Activated T-cell treated with anti-CD3 and anti-CD28 coated beads, Interleukin-2, amount 50 U/mL, for 72 hours (primary cell): ENCODE results near the gene KRT6B. TPM values are rescaled to one million over a fixed set of nuclear protein-coding genes. Genes with fewer than 3 reads are reported as not detected.
"Not testable (repeated sequence)": the region's sequence is repeated elsewhere in the genome, so short reads cannot be mapped to it uniquely, and the experiment has no call there.

ENCODE experiments used
- ATAC-seq, 2 donors: fragments of 150-1000 bp; cut with Tn5 transposase; replicated peaks in 1 of 2; 2 replicates each; pipeline ENCODE4 v1.10.0; 2021; ENCODE audit warnings: moderate library complexity in 2 of 2, mild to moderate bottlenecking in 1 of 2
- DNase-seq, 2 donors: peaks; one replicate each; pipeline ENCODE4 v3.0.0; 2021 to 2022; ENCODE audit warnings: mixed read lengths in 1 of 2
- H3K27ac Mint-ChIP-seq: one replicate; pipeline ENCODE4 v1.8.0; 2022; ENCODE audit warnings: mild to moderate bottlenecking, moderate library complexity, mixed read lengths
- H3K27me3 Mint-ChIP-seq: one replicate; pipeline ENCODE4 v1.8.0; 2022; ENCODE audit warnings: low read depth, mixed read lengths
- H3K36me3 Mint-ChIP-seq, 2 donors: one replicate each; pipeline ENCODE4 v1.8.0; 2022; ENCODE audit warnings: mixed read lengths in 2 of 2, mild to moderate bottlenecking in 1 of 2; ENCODE audit not compliant: insufficient read depth in 2 of 2
- H3K4me1 Mint-ChIP-seq: one replicate; pipeline ENCODE4 v1.8.0; 2022; ENCODE audit warnings: low read depth, mixed read lengths
- H3K4me3 Mint-ChIP-seq, 2 donors: one replicate each; pipeline ENCODE4 v1.8.0; 2022; ENCODE audit warnings: mild to moderate bottlenecking in 2 of 2, mixed read lengths in 2 of 2, moderate library complexity in 2 of 2
- H3K9me3 Mint-ChIP-seq, 2 donors: one replicate each; pipeline ENCODE4 v1.8.0; 2022; ENCODE audit warnings: mixed read lengths in 2 of 2
- total RNA-seq, 2 donors: library from RNA; stranded (reverse); gene quantifications; one replicate each; pipeline ENCODE4 v1.2.3, GENCODE V29; 2022

KRT6B gene
- total RNA-seq, result not detected

DNA sequence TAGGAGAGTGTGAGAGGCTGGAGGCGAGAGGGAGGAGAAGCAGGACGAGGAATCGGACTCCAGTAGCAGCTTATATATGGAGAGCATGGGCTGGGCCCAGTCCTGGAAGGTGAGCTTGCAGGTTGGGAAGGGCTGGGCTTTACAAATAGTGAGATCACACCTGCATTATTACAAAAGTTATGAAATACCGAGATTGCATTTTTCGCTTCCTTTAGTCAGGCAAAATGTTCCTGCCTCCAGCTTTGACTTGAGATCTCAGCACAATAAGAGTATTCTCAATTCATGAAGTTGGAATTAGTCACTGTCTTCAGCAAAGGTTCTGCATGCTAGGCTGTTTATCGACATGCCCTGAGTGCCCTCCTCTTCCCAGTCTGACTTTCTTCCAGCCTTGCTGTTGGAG is at the start of gene KRT6B:
TSS of gene KRT6B (minus strand) at position 46 of the 400 bp plus-strand sequence. CDS start 68 bp downstream, outside the sequence.
- H3K27ac Mint-ChIP-seq, result no peak within 1 kb of the TSS
- H3K27me3 Mint-ChIP-seq, result peaks cover 13% of the 10 kb centered on the region
- no peak within 1 kb of the TSS for H3K4me3 Mint-ChIP-seq
- no peaks in the 10 kb centered on the region for H3K9me3 Mint-ChIP-seq
- ATAC-seq, result no peak
- peaks cover 5% of the 10 kb centered on the region for H3K4me1 Mint-ChIP-seq
- no peaks in the 10 kb centered on the region for H3K36me3 Mint-ChIP-seq
- DNase-seq, result no peak

DNA sequence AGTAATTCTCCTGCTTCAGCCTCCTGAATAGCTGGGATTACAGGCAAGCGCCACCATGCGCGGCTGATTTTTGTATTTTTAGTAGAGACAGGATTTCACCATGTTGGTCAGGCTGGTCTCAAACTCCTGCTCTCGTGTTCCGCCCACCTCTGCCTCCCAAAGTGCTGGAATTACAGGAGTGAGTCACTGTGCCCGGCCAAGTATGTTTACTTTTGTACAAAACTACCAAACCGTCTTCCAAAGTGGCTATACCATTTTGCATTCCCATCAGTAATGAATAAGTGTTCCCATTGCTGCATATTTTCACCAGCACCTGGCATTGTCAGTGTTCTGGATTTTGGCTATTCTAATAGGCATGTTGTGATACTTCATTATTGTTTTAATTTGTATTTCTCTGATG is 49.5 kb upstream of the KRT6B start:
- peaks cover 13% of the 10 kb centered on the region for H3K27me3 Mint-ChIP-seq
- H3K36me3 Mint-ChIP-seq, result no peaks in the 10 kb centered on the region
- H3K27ac Mint-ChIP-seq, result no peak overlapping the region
- H3K9me3 Mint-ChIP-seq, result no peaks in the 10 kb centered on the region
- H3K4me1 Mint-ChIP-seq, result no peaks in the 10 kb centered on the region
- no peak overlapping the region for H3K4me3 Mint-ChIP-seq
- DNase-seq, result no peak
- no peak for ATAC-seq

DNA sequence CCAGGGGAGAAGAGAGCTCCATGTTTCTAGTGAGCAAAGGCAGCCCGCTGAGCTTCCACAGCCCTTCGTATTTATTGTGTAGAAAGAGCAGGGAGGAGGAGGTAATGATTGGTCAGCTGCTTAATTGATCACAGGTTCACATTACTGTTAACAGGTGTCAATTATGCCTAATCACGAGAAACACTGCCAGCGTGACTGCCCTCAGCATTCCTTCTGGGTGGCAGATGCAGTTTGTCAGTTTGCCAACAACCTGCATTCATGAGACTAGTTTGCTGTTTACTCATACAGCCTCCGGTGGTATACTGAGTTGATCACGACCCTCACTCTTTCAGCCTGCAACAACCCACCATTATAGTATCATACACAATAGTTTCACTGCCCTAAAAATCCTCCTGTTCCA is 48.6 kb upstream of the KRT6B start:
- not testable (repeated sequence) for H3K4me3 Mint-ChIP-seq

DNA sequence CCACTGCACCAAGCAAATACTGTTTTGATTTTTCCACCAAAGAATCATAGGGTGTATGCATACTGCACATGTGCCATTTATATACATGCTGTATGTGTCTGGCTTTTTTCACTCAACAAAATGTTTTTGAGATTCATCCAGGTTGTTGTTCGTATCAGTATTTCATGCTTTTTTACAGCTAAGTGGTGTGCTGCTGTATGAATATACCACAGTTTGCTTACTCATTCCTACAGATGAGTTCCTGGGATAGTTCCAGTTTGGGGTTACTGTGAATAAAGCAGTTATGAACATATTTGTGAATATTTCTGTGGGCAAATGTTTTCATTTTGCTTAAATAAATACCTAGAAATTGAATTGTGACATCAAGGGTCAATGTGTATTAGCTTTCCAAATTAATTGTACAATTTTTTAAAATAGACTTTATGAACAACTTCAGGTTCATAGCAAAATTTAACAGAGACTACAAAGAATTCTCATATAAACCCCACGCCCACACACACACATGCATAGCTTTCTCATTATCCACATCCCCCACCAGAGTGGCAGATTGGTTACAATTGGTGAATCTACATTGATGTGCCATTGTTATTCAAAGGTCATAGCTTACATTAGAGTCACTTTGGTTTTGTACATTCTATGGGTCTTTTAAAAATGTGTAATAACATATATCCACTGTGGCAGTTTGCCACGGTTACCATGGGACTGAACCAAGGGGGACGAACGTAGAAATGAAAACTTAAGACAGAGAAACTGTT is 48.0 kb upstream of the KRT6B start:
- no peak overlapping the region for H3K4me3 Mint-ChIP-seq
- no peak overlapping the region for H3K27ac Mint-ChIP-seq
- no peaks in the 10 kb centered on the region for H3K36me3 Mint-ChIP-seq
- no peaks in the 10 kb centered on the region for H3K4me1 Mint-ChIP-seq
- DNase-seq, result no peak
- peaks cover 12% of the 10 kb centered on the region for H3K27me3 Mint-ChIP-seq
- ATAC-seq, result no peak
- H3K9me3 Mint-ChIP-seq, result no peaks in the 10 kb centered on the region

More for the DNA sequence above, 48.6 kb upstream of the KRT6B start:
- not testable (repeated sequence) for ATAC-seq, H3K4me1 Mint-ChIP-seq, DNase-seq, H3K9me3 Mint-ChIP-seq, H3K27me3 Mint-ChIP-seq, H3K27ac Mint-ChIP-seq, H3K36me3 Mint-ChIP-seq

DNA sequence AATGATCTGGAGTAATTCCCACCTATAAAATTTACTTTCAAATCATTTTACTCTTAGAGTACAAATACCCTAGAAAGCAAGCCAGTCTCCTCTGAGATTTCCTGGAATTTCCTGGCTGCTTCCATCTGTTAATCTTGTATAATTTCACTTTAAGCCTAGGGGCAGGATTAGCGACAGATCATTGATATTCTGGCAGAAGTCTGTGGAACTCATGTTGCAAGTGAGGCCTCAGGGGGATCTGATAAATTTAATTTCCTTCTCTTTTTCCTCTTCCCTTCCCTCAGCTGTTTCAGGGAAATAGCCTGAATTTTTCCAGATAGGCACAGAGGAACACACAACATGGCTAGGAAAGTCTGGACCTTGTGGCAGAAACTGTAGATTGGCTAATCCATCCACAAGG is 47.0 kb upstream of the KRT6B start:
- H3K9me3 Mint-ChIP-seq, result no peaks in the 10 kb centered on the region

DNA sequence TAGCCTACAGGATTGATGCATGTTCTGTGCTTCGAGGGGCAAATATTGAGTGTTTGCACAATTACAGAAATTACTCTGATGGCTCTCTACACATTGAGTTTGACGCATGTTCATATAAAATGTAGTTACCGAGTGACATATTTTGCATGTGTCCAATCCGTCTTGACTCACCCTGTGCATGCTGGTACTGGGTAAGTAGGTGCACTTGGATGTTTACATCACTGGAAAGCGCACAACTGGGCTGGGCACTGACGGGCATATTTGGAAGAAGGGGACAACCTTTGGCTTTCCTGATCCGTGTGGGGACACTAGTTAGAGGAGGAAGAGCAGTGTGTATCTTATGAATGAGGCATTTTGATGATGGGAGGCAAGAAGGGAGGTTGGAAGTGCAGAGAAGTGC is 46.0 kb upstream of the KRT6B start:
- peaks cover 14% of the 10 kb centered on the region for H3K27me3 Mint-ChIP-seq

More for the DNA sequence above, 47.0 kb upstream of the KRT6B start:
- DNase-seq (no peak), ATAC-seq (no peak)
- H3K4me3 Mint-ChIP-seq, result no peak overlapping the region
- no peaks in the 10 kb centered on the region for H3K4me1 Mint-ChIP-seq
- peaks cover 14% of the 10 kb centered on the region for H3K27me3 Mint-ChIP-seq
- no peak overlapping the region for H3K27ac Mint-ChIP-seq
- no peaks in the 10 kb centered on the region for H3K36me3 Mint-ChIP-seq

DNA sequence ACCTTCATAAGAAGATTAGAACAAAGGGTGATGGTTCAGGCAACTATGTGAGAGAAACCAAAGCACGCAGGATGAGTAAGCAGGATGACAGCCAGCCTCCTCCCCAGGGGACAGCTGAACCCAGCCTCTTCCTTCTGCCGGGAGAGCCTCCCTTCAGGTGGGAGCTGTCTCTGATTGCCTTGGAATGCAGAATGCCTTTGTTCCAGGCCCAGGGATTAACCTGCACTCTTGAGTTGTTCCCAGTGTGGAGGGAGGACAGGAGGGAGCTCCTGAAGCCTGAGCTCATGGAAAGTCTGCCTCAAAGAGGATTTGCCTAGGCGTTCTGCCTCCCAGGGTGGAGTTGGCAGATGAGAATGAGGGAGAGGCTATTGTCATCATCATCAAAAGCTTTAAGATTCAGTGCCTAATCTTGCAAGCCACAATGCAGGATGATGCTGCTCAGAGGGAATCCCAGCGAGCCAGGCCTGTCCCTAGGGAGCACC is 44.7 kb upstream of the KRT6B start:
- Mint-ChIP-seq H3K27me3 (peaks cover 23% of the 10 kb centered on the region), H3K4me1 (no peaks in the 10 kb centered on the region), H3K27ac (no peak overlapping the region), H3K4me3 (no peak overlapping the region), H3K9me3 (no peaks in the 10 kb centered on the region), H3K36me3 (no peaks in the 10 kb centered on the region)
- ATAC-seq (no peak), DNase-seq (no peak)

More for the DNA sequence above, 46.0 kb upstream of the KRT6B start:
- Mint-ChIP-seq H3K4me1 (no peaks in the 10 kb centered on the region), H3K9me3 (no peaks in the 10 kb centered on the region), H3K36me3 (no peaks in the 10 kb centered on the region), H3K4me3 (no peak overlapping the region), H3K27ac (no peak overlapping the region)
- no peak for ATAC-seq
- DNase-seq, result no peak

DNA sequence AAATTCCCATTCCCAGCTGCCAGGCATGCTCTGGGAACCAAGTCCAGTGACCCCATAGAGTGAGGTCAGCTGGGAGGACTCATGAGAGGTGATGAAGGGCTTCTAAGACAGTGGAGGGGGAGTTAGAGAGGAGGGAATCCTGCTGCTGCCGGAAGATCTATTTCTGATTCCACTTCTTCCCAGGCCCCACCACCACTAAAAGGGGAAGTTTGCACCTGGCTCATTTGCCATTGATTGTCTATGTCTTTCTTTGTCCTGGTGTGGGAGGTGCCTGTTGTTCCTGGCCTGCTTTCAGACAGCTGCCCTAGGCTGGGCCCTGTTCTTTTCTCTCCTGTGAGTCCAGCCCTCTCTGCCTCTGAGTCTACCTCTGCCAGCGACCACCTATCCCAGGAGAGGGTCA is 44.1 kb upstream of the KRT6B start:
- Mint-ChIP-seq H3K4me3 (no peak overlapping the region), H3K4me1 (no peaks in the 10 kb centered on the region), H3K9me3 (no peaks in the 10 kb centered on the region), H3K27me3 (peaks cover 29% of the 10 kb centered on the region), H3K27ac (no peak overlapping the region), H3K36me3 (no peaks in the 10 kb centered on the region)
- ATAC-seq, result no peak
- no peak for DNase-seq

DNA sequence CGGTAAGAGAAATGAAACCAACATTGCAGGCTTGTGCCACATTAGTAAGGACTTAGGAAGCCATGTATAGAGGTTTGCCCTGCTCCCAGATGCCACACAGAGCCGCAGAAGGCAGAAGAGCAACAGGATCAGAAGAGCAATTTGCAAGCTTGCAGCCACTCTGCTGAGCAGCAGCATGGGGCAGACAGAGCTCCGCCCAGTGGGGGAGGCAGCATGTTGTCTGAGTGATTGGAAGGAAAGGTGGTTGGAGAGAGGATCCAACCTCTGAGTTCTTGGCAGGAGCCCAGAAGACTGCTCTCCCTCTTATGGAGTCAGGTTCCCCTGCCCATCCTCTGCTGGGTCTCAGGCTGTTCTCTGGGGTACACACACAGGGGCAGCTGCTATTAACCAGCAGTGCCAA is 43.4 kb upstream of the KRT6B start:
- DNase-seq, result no peak
- H3K4me3 Mint-ChIP-seq, result no peak overlapping the region

DNA sequence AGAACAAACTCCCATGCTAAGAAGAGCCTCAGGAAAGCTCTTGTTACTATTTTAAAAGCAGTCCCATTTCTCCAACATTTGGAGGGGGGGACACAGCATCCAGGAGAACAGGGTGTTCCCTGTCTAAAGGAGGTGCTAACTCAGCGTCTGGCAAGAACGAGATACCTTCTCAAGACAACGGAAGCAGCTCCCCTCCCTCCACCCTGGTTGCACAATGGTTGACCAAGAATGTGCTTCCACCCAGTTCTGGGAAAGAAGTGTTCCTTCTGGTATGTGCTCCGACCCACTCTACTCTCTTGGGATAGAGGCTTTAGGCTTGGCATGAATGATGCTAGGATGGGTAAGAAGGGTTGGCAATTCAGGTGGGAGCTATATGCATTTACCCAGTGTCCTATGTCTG is 42.6 kb upstream of the KRT6B start:
- Mint-ChIP-seq H3K4me3 (no peak overlapping the region), H3K4me1 (no peaks in the 10 kb centered on the region), H3K27ac (no peak overlapping the region), H3K9me3 (no peaks in the 10 kb centered on the region), H3K27me3 (peaks cover 33% of the 10 kb centered on the region), H3K36me3 (no peaks in the 10 kb centered on the region)
- DNase-seq (no peak), ATAC-seq (no peak)

More for the DNA sequence above, 43.4 kb upstream of the KRT6B start:
- H3K36me3 Mint-ChIP-seq, result no peaks in the 10 kb centered on the region
- H3K27me3 Mint-ChIP-seq, result peaks cover 33% of the 10 kb centered on the region
- H3K9me3 Mint-ChIP-seq, result no peaks in the 10 kb centered on the region
- no peak overlapping the region for H3K27ac Mint-ChIP-seq
- H3K4me1 Mint-ChIP-seq, result no peaks in the 10 kb centered on the region
- no peak for ATAC-seq

DNA sequence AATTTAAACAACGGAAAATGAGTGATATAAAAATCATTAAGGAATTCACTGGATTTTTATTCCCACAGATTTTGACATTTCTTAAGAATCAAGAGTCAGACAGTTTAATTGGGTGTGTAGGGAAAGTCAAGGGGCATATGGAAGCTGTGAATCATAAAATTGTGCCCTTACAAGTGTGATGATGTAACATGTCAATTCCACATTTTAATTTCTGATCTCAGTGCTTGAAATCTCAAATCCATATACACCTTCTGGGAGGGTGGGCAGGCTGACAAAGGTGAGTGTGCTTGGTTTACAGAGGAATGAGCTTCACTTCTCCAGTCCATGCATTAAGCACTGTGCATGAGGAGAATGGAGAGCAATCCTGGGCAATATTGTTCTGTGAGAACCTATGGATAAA is 42.2 kb upstream of the KRT6B start:
- Mint-ChIP-seq H3K4me3 (no peak overlapping the region), H3K9me3 (no peaks in the 10 kb centered on the region), H3K27ac (no peak overlapping the region), H3K36me3 (no peaks in the 10 kb centered on the region), H3K4me1 (no peaks in the 10 kb centered on the region), H3K27me3 (peaks cover 33% of the 10 kb centered on the region)
- DNase-seq (no peak), ATAC-seq (no peak)

DNA sequence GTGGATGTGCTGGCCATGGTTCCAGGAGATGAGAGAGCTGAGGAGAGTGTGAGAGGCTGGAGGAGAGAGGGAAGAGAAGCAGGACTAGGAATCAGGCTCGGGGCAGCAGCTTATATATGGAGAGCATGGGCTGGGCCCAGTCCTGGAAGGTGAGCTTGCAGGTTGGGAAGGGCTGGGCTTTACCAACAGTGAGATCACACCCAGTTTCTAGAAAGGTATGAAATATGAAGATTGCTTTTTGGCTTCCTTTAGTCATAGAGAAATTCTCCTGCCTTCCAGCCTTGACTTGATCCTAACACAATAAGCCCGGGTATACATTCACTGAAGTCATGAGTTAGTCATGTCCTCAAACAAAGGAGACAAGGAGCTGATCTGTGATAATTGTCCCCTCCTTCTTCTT is 41.2 kb upstream of the KRT6B start, which contains the start of gene KRT6A:
TSS of gene KRT6A (minus strand) at position 86 of the 400 bp plus-strand sequence. CDS start at position 17, 69 bp downstream.
- peak within 1 kb of the TSS; percentile 22 for H3K27ac Mint-ChIP-seq
- no peak for ATAC-seq
- no peaks in the 10 kb centered on the region for H3K36me3 Mint-ChIP-seq
- H3K9me3 Mint-ChIP-seq, result no peaks in the 10 kb centered on the region
- peaks cover 30% of the 10 kb centered on the region for H3K27me3 Mint-ChIP-seq
- H3K4me3 Mint-ChIP-seq, result no peak within 1 kb of the TSS
- H3K4me1 Mint-ChIP-seq, result no peaks in the 10 kb centered on the region
- DNase-seq, result no peak

DNA sequence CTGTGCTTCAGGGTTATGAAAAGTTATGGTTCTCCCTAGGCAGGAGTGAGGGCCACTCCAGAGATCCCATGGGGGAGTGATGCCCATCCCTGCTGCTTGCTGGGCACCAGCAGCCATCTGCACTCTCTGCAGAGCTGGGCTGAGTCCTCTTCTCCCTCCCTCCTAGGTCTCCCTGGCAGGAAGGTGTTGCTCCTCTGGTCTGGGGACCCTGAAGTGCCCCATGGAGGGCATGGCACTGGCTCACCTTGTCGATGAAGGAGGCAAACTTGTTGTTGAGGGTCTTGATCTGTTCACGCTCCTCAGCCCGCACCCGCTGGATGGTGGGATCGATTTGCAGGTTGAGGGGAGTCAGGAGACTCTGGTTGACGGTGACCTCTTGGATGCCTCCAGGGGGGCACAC is 40.5 kb upstream of the KRT6B start:
- DNase-seq, H3K9me3 Mint-ChIP-seq, H3K36me3 Mint-ChIP-seq, ATAC-seq, H3K4me3 Mint-ChIP-seq, H3K4me1 Mint-ChIP-seq: not testable (repeated sequence)
- H3K27ac Mint-ChIP-seq, result peak overlapping the region; percentile 22
- peaks cover 26% of the 10 kb centered on the region for H3K27me3 Mint-ChIP-seq

DNA sequence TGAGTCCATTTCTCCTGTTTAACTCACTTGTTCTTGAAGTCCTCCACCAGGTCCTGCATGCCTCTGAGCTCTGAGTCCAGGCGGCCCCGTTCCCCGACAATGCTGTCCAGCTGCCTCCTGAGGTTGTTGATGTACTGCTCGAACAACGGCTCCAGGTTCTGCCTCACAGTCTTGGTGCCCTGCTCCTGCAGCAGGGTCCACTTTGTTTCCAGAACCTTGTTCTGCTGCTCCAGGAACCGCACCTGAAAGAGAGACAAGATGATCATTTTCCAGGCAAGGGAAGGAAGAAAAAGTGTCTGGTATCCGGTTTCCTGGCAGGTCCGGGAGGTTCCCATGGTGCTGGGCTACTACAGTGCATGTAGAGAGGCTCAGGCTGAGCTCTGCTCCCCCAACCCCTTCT is 39.5 kb upstream of the KRT6B start:
- H3K36me3 Mint-ChIP-seq, H3K4me1 Mint-ChIP-seq, H3K27ac Mint-ChIP-seq, H3K9me3 Mint-ChIP-seq, ATAC-seq, H3K4me3 Mint-ChIP-seq, DNase-seq: not testable (repeated sequence)
- peaks cover 26% of the 10 kb centered on the region for H3K27me3 Mint-ChIP-seq
